GM21529 (cell line): ENCODE data around the gene CXCL17.
"Not testable (repeated sequence)": the region's sequence is repeated elsewhere in the genome, so short reads cannot be mapped to it uniquely, and the experiment has no call there.

Experiments used
- ATAC-seq: cut with Tn5 transposase; IDR thresholded peaks from one replicate; pipeline ENCODE4 v1.9.1; 2021; ENCODE audit not compliant: unreplicated experiment

The CXCL17 gene

GRCh38 chr19:42466521-42467182 is 23.9 kb upstream of the CXCL17 start:
- ATAC-seq = no peak

- ATAC-seq = peak; percentile 72
Measured at GRCh38 chr19:42465827-42466280, 23.1 kb upstream of the CXCL17 start.

GRCh38 chr19:42461700-42462324 is 19.1 kb upstream of the CXCL17 start:
- ATAC-seq = no peak

- not testable (repeated sequence) for ATAC-seq
Measured at GRCh38 chr19:42461231-42461630, 18.5 kb upstream of the CXCL17 start.

- no peak for ATAC-seq
Measured at GRCh38 chr19:42459926-42460325, 17.2 kb upstream of the CXCL17 start.

GRCh38 chr19:42455621-42456081 is 12.9 kb upstream of the CXCL17 start:
- no peak for ATAC-seq

- no peak for ATAC-seq
Measured at GRCh38 chr19:42455086-42455485, 12.3 kb upstream of the CXCL17 start.

GRCh38 chr19:42452590-42452989 is 9.8 kb upstream of the CXCL17 start:
- no peak for ATAC-seq

- ATAC-seq = peak; percentile 63
Measured at GRCh38 chr19:42450314-42450934, 7.7 kb upstream of the CXCL17 start.

GRCh38 chr19:42448306-42448705 is 5.6 kb upstream of the CXCL17 start:
- not testable (repeated sequence) for ATAC-seq

- no peak for ATAC-seq
Measured at GRCh38 chr19:42445948-42446347, 3.2 kb upstream of the CXCL17 start.

- no peak for ATAC-seq
Measured at GRCh38 chr19:42443944-42444398, 1.2 kb upstream of the CXCL17 start.

GRCh38 chr19:42441049-42441445 is 1.7 kb downstream of the CXCL17 start:
- no peak for ATAC-seq

GRCh38 chr19:42440357-42441048 is 2.2 kb downstream of the CXCL17 start:
- ATAC-seq = peak; percentile 44

GRCh38 chr19:42436006-42436405 is 6.7 kb downstream of the CXCL17 start:
- ATAC-seq = no peak

GRCh38 chr19:42435316-42435715 is 7.4 kb downstream of the CXCL17 start:
- no peak for ATAC-seq

GRCh38 chr19:42433503-42434260 is 9.1 kb downstream of the CXCL17 start:
- ATAC-seq = no peak

- ATAC-seq = no peak
Measured at GRCh38 chr19:42431486-42431885, 11.3 kb downstream of the CXCL17 start.

- ATAC-seq = no peak
Measured at GRCh38 chr19:42428676-42429075, 14.1 kb downstream of the CXCL17 start.

- no peak for ATAC-seq
Measured at GRCh38 chr19:42427313-42427712, 15.4 kb downstream of the CXCL17 start, which contains the start of gene LIPE. LIPE (minus strand) TSS chr19:42427388; CDS start chr19:42427149, 239 bp downstream.

- ATAC-seq = no peak
Measured at GRCh38 chr19:42426643-42427042, 16.1 kb downstream of the CXCL17 start.
